ENCODE data around the gene RHEBL1. TPM values are rescaled to one million over a fixed set of nuclear protein-coding genes. Genes with fewer than 3 reads are reported as not detected.

The RHEBL1 gene
- total RNA-seq, 2 donors from 2014 or later = 0.35 TPM; not detected in 1

DNA sequence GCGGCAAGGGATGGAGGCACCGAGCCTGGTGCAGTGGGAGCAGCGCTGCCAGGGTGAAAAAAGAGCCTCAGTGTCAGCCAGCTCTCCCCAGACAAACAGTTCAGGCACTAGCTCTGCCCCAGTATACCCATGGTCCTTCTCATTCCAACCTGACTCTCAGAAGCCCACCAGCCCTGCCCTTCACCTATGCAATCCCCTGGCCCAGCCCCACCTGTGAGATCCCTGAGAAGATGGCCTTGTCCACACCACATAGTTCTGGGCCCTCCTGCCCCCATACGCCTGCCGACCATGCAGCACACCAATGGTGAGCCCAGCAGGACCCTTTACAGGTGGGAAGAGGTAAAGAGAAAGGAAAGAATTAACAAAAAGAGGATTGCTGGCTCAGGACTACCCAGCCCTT, 15.7 kb downstream of the RHEBL1 start:
- TF ChIP-seq CTCF (IDR thresholded peaks at IDR 0.05) = no peak
- H3K36me3 ChIP-seq = peaks cover 60% of the 10 kb centered on the region

GRCh38 chr12:49052451-49053208, 17.1 kb downstream of the RHEBL1 start:
- DNase-seq (ENCODE audit: low spot score) = no peak
- no peak overlapping the region for H3K4me3 ChIP-seq
- H3K4me1 ChIP-seq = peaks cover 0 to 26% of the 10 kb centered on the region in 2 donors
- no peaks in the 10 kb centered on the region for H3K9me3 ChIP-seq
- TF ChIP-seq CTCF (IDR thresholded peaks at IDR 0.05) = no peak
- H3K27me3 ChIP-seq = no peaks in the 10 kb centered on the region
- H3K36me3 ChIP-seq = peaks cover 75% of the 10 kb centered on the region
- H3K27ac ChIP-seq = no peak overlapping the region

More for the DNA sequence above, 15.7 kb downstream of the RHEBL1 start:
- DNase-seq (ENCODE audit: low spot score) = no peak
- Histone ChIP-seq H3K9me3 (no peaks in the 10 kb centered on the region), H3K4me3 (no peak overlapping the region), H3K27ac (no peak overlapping the region), H3K4me1 (peaks cover 0 to 40% of the 10 kb centered on the region in 2 donors), H3K27me3 (no peaks in the 10 kb centered on the region)

- no peak for TF ChIP-seq CTCF (IDR thresholded peaks at IDR 0.05)
- H3K36me3 ChIP-seq = peaks cover 82% of the 10 kb centered on the region
- H3K4me3 ChIP-seq = no peak overlapping the region
- H3K9me3 ChIP-seq = no peaks in the 10 kb centered on the region
- H3K4me1 ChIP-seq = peaks cover 0 to 19% of the 10 kb centered on the region in 2 donors
- DNase-seq (ENCODE audit: low spot score) = no peak
- no peak overlapping the region for H3K27ac ChIP-seq
- no peaks in the 10 kb centered on the region for H3K27me3 ChIP-seq
These were observed 17.9 kb downstream of the RHEBL1 start for GRCh38 chr12:49051777-49052438.

DNA sequence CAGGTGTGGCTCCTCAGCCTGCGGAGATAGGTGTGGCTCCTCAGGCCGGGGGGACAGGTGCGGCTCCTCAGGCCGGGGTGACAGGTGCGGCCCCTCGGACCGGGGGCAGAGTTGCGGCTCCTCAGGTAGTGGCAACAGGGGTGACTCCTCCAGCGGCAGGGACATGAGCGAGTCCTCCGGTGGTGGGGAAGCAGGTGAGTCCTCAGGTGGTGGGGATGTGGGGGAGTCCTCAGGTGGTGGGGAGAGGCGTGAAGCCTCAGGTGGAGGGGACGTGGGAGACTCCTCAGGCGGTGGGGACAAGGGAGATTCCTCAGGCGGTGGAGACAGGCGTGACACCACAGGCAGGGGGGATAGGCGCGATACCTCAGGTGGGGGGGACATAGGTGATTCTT, 18.4 kb downstream of the RHEBL1 start:
- DNase-seq (ENCODE audit: low spot score) = no peak
- H3K4me1 ChIP-seq = peaks cover 0 to 13% of the 10 kb centered on the region in 2 donors
- peaks cover 87% of the 10 kb centered on the region for H3K36me3 ChIP-seq
- no peak overlapping the region for H3K4me3 ChIP-seq
- H3K27me3 ChIP-seq = no peaks in the 10 kb centered on the region
- H3K27ac ChIP-seq = no peak overlapping the region
- no peak for TF ChIP-seq CTCF (IDR thresholded peaks at IDR 0.05)
- H3K9me3 ChIP-seq = no peaks in the 10 kb centered on the region

DNA sequence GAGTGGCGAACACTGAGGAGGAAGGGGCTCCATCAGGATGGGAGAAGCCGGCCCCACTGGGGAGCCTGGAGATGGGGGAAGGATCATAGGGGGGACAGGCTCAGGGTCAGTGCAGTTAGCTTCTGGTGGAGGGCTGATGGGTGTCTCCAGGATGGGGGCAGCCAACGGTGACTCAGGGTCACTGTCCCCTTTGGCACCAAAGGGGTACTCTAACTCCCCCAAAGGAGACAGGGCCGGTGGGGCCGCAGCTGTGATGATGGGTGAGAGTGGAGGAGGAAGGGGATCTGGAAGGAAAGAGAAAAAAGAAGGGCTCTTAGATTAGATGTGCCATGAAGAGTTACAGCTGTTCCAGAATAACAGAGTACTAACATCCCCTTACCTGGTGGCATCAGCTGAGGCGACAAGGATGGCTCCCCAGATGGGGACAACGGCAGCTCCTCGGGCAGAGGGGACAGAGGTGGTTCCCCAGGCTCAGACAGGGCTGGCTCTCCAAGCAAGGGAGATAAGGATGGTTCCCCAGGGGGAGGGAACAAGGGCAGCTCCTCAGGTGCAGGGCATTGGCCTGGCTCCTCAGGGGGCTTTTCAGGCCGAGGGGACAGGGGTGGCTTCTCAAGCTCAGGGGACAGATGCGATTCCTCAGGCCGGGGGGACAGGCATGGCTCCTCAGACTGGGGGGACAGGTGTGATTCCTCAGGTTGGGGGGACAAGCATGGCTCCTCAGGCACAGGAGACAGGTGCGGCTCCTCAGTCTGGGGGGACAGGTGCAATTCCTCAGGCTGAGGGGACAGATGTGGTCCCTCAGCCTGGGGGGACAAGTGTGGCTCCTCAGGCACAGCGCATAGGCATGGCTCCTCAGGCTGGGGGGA, 19.0 kb downstream of the RHEBL1 start:
- Histone ChIP-seq H3K27me3 (no peaks in the 10 kb centered on the region), H3K4me1 (peaks cover 0 to 7% of the 10 kb centered on the region in 2 donors), H3K9me3 (no peaks in the 10 kb centered on the region), H3K4me3 (no peak overlapping the region), H3K27ac (no peak overlapping the region), H3K36me3 (peaks cover 94% of the 10 kb centered on the region)
- DNase-seq (ENCODE audit: low spot score) = no peak
- no peak for TF ChIP-seq CTCF (IDR thresholded peaks at IDR 0.05)
